ENCODE results near the gene SLC17A3.

GRCh38 chr6:25907475-25908014, 33.5 kb upstream of the SLC17A3 start:
- TF ChIP-seq EZH2 (IDR thresholded peaks at IDR 0.05; ENCODE audit: borderline replicate concordance, insufficient read depth, low read depth, low read length, poor library complexity, severe bottlenecking): no peak
- TF ChIP-seq CTCF (IDR thresholded peaks at IDR 0.05): no peak
